Measurements from ENCODE around the gene TOMM7. TPM values are rescaled to one million over a fixed set of nuclear protein-coding genes. Genes with fewer than 3 reads are reported as not detected.
"Not testable (repeated sequence)": the region's sequence is repeated elsewhere in the genome, so short reads cannot be mapped to it uniquely, and the experiment has no call there.

The TOMM7 gene
- total RNA-seq, 2 experiments from 2014 or later: 206 to 240 TPM

DNA sequence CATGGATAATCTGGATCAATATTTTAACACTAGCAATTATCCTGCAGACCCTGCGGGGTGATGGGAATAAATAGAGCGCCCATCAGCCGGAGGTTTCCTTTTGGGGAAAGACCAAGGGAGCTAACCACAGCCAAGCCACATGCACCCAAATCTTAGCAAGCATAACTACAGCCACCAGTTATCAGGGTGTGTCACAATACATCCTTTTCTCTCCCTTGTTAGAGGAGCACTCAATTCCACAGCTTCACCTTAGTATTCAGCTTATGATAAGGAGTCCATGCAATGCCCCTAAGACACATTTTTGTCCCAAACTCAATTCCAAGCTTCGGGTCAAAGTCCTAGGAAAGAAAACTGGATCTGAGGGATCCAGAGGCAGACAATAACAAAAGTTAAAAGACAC lies 15.9 kb downstream of the TOMM7 start:
- no peaks in the 10 kb centered on the region for H3K36me3 Mint-ChIP-seq (ENCODE audit: low read depth)
- ChIA-PET CTCF (interaction anchor here (2.7 kb wide), 1 partner anchor 25 kb away, joined by 11 read pairs; no protein-coding TSS in a partner anchor), POLR2A (no interaction called here)
- no peak overlapping the region for H3K27ac Mint-ChIP-seq
- DNase-seq: no peak
- H3K4me1 Mint-ChIP-seq (ENCODE audit: low read depth): no peaks in the 10 kb centered on the region
- intact Hi-C loops (cut with micrococcal nuclease): no loop called here
- H3K27me3 Mint-ChIP-seq: peaks cover 2% of the 10 kb centered on the region
- no peak overlapping the region for H3K4me3 Mint-ChIP-seq
- no peak for ATAC-seq
- H3K9me3 Mint-ChIP-seq: no peaks in the 10 kb centered on the region
- no peak for TF ChIP-seq CTCF (IDR thresholded peaks at IDR 0.05)

GRCh38 chr7:22805227-22805626 lies 17.4 kb downstream of the TOMM7 start:
- Mint-ChIP-seq H3K4me1 (ENCODE audit: low read depth) (no peaks in the 10 kb centered on the region), H3K27ac (no peak overlapping the region), H3K4me3 (no peak overlapping the region), H3K9me3 (no peaks in the 10 kb centered on the region), H3K36me3 (ENCODE audit: low read depth) (no peaks in the 10 kb centered on the region), H3K27me3 (peaks cover 2% of the 10 kb centered on the region)
- DNase-seq (no peak), ATAC-seq (no peak)
- TF ChIP-seq CTCF (IDR thresholded peaks at IDR 0.05): no peak
- POLR2A ChIA-PET: no interaction called here
- CTCF ChIA-PET: interaction anchor here (1.7 to 2.7 kb wide), 3 partner anchors 23 to 249 kb away, joined by 5 to 11 read pairs (median 5); no protein-coding TSS in a partner anchor
- intact Hi-C loops (cut with micrococcal nuclease): no loop called here

DNA sequence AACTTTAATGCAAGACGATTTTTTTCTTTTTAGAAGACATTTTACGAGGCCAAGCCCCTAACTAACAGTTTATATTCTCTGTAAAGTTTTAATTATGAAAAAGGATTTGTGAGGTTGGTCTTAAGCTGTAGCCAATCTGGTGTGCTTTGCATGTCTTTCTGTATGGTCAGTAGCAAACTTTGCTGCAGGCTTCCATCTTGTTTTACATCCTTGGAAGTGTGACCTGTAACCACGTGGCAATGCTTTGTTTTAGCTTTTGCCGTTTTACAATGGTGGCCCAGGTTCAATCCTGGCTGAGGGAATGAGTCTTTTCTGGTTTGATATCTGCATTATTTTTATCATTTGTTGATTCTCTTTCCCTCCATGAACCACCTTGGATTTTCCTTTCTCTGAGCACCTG lies 19.8 kb downstream of the TOMM7 start:
- intact Hi-C loops (cut with micrococcal nuclease): not testable (repeated sequence)
- CTCF ChIA-PET: interaction anchor here (1.1 kb wide), 1 partner anchor 253 kb away, joined by 6 read pairs; no protein-coding TSS in a partner anchor

GRCh38 chr7:22802426-22802825 lies 20.2 kb downstream of the TOMM7 start:
- ATAC-seq (no peak), DNase-seq (no peak)
- Mint-ChIP-seq H3K4me1 (ENCODE audit: low read depth) (no peaks in the 10 kb centered on the region), H3K9me3 (no peaks in the 10 kb centered on the region), H3K27ac (no peak overlapping the region), H3K36me3 (ENCODE audit: low read depth) (no peaks in the 10 kb centered on the region), H3K4me3 (no peak overlapping the region), H3K27me3 (peaks cover 2% of the 10 kb centered on the region)
- TF ChIP-seq CTCF (IDR thresholded peaks at IDR 0.05): no peak
- ChIA-PET CTCF (interaction anchor here (1.1 kb wide), 1 partner anchor 253 kb away, joined by 6 read pairs; no protein-coding TSS in a partner anchor), POLR2A (interaction anchor here (0.7 kb wide), 1 partner anchor 788 kb away, joined by 4 read pairs; no protein-coding TSS in a partner anchor)
- intact Hi-C loops (cut with micrococcal nuclease): no loop called here

More for the DNA sequence above, 19.8 kb downstream of the TOMM7 start:
- H3K9me3 Mint-ChIP-seq; H3K27ac Mint-ChIP-seq; DNase-seq; H3K36me3 Mint-ChIP-seq (ENCODE audit: low read depth); H3K4me1 Mint-ChIP-seq (ENCODE audit: low read depth); ATAC-seq; H3K27me3 Mint-ChIP-seq; H3K4me3 Mint-ChIP-seq; POLR2A ChIA-PET: not testable (repeated sequence)

DNA sequence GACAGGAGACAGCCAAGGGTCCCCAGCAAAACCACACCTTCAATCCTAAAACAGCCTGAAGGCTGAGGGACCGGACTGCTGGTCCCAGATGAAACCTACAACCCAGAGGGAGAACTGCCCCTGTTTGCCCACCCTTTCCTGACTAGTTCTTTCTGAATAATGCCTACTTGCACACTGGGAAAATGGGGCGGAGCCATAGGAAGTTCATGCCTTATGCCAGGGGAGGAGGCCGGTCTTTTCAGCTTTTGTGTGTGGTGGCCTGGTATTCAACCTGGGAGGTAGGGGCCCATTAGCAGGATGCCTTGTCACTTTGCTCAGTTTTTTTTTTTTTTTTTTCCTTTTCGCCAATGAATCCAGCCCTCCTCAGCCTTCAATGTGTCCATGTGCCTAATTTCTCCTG lies 20.7 kb downstream of the TOMM7 start:
- Mint-ChIP-seq H3K27ac (no peak overlapping the region), H3K4me1 (ENCODE audit: low read depth) (no peaks in the 10 kb centered on the region), H3K9me3 (no peaks in the 10 kb centered on the region), H3K27me3 (peaks cover 4% of the 10 kb centered on the region), H3K4me3 (no peak overlapping the region), H3K36me3 (ENCODE audit: low read depth) (no peaks in the 10 kb centered on the region)
- ATAC-seq (no peak), DNase-seq (no peak)
- ChIA-PET POLR2A (interaction anchor here (0.7 kb wide), 1 partner anchor 788 kb away, joined by 4 read pairs; no protein-coding TSS in a partner anchor), CTCF (interaction anchor here (1.1 kb wide), 1 partner anchor 254 kb away, joined by 6 read pairs; no protein-coding TSS in a partner anchor)
- no peak for TF ChIP-seq CTCF (IDR thresholded peaks at IDR 0.05)
- intact Hi-C loops (cut with micrococcal nuclease): no loop called here
